ENCODE measurements around the gene MKRN1.

MKRN1 gene

DNA sequence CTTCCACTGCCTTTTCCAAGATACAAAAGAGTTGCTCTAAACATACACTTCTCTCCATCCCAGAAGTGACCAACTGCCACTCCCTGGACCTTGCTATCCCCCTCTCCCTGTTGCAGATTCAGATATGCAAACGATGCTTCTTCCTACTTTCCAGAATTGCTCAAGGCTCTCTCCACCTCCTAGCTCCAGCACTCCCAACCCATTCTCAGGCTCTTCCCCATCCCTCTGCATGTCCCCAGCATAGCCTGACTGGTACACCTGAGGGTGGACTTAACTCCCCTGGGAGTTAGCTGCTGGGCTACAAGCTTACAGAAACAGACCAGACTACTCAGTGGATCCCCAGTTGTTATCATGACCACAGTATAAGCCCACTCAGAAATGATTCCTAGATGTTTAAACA, 27.6 kb downstream of the MKRN1 start:
- TF ChIP-seq, protein P1, sequence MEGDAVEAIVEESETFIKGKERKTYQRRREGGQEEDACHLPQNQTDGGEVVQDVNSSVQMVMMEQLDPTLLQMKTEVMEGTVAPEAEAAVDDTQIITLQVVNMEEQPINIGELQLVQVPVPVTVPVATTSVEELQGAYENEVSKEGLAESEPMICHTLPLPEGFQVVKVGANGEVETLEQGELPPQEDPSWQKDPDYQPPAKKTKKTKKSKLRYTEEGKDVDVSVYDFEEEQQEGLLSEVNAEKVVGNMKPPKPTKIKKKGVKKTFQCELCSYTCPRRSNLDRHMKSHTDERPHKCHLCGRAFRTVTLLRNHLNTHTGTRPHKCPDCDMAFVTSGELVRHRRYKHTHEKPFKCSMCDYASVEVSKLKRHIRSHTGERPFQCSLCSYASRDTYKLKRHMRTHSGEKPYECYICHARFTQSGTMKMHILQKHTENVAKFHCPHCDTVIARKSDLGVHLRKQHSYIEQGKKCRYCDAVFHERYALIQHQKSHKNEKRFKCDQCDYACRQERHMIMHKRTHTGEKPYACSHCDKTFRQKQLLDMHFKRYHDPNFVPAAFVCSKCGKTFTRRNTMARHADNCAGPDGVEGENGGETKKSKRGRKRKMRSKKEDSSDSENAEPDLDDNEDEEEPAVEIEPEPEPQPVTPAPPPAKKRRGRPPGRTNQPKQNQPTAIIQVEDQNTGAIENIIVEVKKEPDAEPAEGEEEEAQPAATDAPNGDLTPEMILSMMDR (conservative IDR thresholded peaks at IDR 0.05; ENCODE audit: low read depth, low read length) = no peak
- no peak for DNase-seq (ENCODE audit: low read depth)
- H3K4me3 ChIP-seq (ENCODE audit: low read depth, low read length) = no peak overlapping the region

GRCh38 chr7:140448781-140449480, 30.4 kb downstream of the MKRN1 start:
- DNase-seq (ENCODE audit: low read depth) = no peak
- H3K4me3 ChIP-seq (ENCODE audit: low read depth, low read length) = no peak overlapping the region
- TF ChIP-seq, protein P1 (conservative IDR thresholded peaks at IDR 0.05; ENCODE audit: low read depth, low read length) = no peak

GRCh38 chr7:140447841-140448240, 31.5 kb downstream of the MKRN1 start:
- TF ChIP-seq, protein P1 (conservative IDR thresholded peaks at IDR 0.05; ENCODE audit: low read depth, low read length) = no peak
- H3K4me3 ChIP-seq (ENCODE audit: low read depth, low read length) = no peak overlapping the region
- no peak for DNase-seq (ENCODE audit: low read depth)

DNA sequence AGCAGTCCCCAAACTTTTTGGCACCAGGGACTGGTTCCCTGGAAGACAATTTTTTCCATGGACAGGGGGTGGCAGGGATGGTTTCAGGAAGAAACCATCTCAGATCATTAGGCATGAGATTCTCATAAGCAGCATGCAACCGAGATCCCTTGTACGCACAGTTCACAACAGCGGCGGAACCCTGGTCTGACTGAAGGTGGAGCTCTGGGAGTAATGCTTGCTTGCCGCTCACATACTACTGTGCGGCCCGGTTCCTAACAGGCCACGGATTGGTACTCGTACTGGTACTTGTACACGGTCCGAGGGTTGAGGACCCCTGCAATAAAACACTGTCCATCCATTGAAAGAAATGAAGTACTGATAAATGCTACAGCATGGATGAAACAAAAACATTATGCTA, 32.8 kb downstream of the MKRN1 start:
- TF ChIP-seq, protein P1 (conservative IDR thresholded peaks at IDR 0.05; ENCODE audit: low read depth, low read length) = no peak
- DNase-seq (ENCODE audit: low read depth) = no peak
- no peak overlapping the region for H3K4me3 ChIP-seq (ENCODE audit: low read depth, low read length)

GRCh38 chr7:140441519-140441918, 37.8 kb downstream of the MKRN1 start:
- no peak for DNase-seq (ENCODE audit: low read depth)
- TF ChIP-seq, protein P1 (conservative IDR thresholded peaks at IDR 0.05; ENCODE audit: low read depth, low read length) = no peak
- H3K4me3 ChIP-seq (ENCODE audit: low read depth, low read length) = no peak overlapping the region

- TF ChIP-seq, protein P1 (conservative IDR thresholded peaks at IDR 0.05; ENCODE audit: low read depth, low read length) = no peak
- H3K4me3 ChIP-seq (ENCODE audit: low read depth, low read length) = no peak overlapping the region
- DNase-seq (ENCODE audit: low read depth) = no peak
Measured at GRCh38 chr7:140440593-140440992, 38.7 kb downstream of the MKRN1 start.

- TF ChIP-seq, protein P1 (conservative IDR thresholded peaks at IDR 0.05; ENCODE audit: low read depth, low read length) = no peak
- H3K4me3 ChIP-seq (ENCODE audit: low read depth, low read length) = no peak overlapping the region
Measured at GRCh38 chr7:140439359-140439758, 39.9 kb downstream of the MKRN1 start.

More at GRCh38 chr7:140439359-140439758, 39.9 kb downstream of the MKRN1 start:
- no peak for DNase-seq (ENCODE audit: low read depth)
